HG03460 (cell line): ENCODE results near the gene GADD45GIP1.
"Not testable (repeated sequence)": the region's sequence is repeated elsewhere in the genome, so short reads cannot be mapped to it uniquely, and the experiment has no call there.

Experiments
- ATAC-seq: cut with Tn5 transposase; IDR thresholded peaks from one replicate; pipeline ENCODE4 v1.9.1; 2021; ENCODE audit not compliant: unreplicated experiment

The GADD45GIP1 gene

DNA sequence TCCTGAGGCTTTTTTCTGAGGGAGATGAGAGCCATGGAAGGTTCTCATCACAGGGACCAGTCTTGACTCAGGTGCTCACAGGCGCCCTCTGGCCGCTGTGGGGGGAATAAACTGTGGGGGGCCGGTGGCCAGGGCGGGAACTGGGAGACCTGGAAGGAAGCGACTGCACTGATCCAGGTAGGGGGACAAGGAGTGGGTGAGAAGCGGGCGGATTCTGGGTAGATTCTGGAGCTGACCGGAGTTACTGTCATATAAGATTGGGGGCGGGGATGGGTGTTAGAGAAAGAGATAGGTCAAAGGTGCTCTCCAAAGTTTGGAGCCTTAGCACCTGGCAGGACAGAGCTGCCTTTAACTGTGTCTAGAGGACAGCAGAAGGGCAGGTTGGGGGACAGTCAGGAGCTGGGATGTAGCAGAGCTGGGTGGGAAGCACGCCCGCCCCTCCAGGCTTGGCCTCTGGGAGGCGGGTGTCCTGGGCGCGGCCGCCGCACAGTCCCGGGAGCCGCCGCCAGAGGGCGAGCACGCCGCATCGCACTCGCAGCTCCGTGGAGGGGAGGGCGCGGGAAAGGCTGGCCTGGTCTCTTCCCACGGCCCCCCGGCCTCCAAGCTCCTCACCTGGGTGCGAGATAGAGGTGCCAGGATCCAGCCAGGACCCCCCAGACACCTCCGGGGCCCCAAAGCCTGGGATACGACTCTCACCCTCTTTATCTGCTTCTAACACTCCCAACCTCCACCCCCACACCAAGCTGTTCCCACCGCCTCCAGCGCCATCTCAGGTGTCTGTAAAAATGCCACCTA lies 8.2 kb upstream of the GADD45GIP1 start:
- ATAC-seq, result peak; percentile 76

- no peak for ATAC-seq
These were observed 2.5 kb upstream of the GADD45GIP1 start for GRCh38 chr19:12959481-12959880.

GRCh38 chr19:12957389-12957952 lies 448 bp upstream of the GADD45GIP1 start:
- ATAC-seq, result not testable (repeated sequence)

DNA sequence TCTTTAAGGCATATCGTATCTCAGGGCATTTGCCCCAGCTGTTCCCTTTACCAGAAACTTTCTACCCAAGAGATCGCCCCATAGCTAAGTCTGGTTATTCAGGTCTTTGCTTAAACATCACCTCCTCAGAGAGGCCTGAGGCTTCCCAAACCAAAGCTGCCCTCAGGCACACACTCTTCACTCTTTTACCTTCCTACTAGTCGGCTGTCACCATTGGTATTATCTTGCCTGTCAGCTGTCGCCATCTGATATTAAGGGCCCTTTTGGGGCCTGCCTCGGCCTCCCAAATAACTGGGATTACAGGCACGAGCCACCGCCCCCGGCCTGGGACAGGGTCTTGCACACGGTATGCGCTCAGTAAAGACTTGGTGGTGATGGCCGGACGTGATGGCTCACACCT lies 1.0 kb downstream of the GADD45GIP1 start:
- no peak for ATAC-seq

- not testable (repeated sequence) for ATAC-seq
These were observed 1.4 kb downstream of the GADD45GIP1 start for GRCh38 chr19:12955575-12955974.

DNA sequence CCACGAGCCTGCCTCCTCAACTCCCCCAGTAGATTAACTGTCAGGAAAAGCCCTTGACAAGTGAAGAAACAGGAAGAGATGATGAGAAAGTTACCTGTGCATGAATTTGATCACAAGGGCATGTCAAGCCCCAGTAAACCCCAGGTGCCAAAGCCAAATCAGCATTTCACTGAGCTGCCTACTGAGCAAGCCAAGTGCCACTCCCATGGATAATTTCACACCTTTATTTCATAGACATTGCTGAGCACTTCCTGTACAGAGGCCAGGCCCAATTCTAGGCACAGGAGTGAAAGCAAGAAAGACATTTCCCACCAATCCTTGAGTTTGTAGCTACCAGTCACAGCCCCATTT lies 2.4 kb downstream of the GADD45GIP1 start:
- no peak for ATAC-seq

DNA sequence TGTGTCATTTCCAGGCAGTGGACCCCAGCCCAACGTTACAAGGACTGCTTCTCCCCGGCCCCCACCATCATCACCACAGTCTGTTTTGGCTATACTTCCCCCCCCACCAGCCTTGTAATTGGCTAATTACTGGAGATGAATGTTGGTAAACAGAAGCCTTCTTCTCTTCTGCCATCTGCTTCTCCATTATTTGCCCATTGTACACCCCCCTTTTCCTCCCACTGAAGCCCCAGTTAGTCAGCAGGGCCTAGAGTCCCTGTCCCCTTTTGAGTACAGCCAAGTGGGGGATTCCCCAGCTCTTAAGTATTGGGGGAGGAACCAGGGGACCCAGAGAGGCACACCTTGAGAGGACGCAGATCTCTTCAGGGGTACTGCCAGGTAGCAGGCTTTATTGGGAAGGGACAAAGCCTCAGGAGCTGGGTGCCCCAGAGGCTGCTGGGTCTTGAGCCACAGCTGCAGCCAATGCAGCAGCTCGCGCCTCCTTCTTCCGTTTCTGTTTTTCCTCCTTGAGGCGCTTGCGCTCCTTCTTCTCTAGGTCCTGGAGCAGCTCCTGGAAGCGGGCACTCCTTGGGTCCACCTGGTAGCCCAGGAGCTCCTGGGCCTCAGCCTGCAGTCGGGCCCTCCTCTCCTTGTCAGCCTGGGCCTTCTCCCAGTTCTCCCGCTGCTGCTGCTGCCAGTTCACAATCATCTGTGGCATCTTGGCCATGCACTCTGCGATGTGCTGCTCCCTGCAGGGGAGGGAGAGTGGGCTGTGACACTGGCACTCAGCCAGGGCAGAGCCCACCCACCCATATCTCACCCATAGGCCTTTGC lies 3.0 kb downstream of the GADD45GIP1 start:
- ATAC-seq, result no peak

- ATAC-seq, result no peak
These were observed 3.8 kb downstream of the GADD45GIP1 start for GRCh38 chr19:12953138-12953798.

GRCh38 chr19:12952488-12953137 lies 4.4 kb downstream of the GADD45GIP1 start:
- no peak for ATAC-seq

DNA sequence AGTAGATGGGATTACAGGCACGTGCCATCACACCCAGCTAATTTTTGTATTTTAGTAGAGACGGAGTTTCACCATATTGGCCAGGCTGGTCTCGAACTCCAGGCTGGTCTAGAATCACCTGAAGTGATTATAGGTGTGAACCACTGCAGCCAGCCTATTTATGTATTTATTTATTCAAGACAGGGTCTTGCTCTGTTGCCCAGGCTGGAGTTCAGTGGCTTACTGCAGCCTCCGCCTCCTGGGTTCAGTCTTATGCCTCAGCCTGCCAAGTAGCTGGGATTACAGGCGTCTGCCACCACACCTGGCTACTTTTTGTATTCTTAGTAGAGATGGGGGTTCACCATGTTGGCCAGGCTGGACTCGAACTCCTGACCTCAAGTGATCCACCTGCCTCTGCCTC lies 5.0 kb downstream of the GADD45GIP1 start:
- not testable (repeated sequence) for ATAC-seq

DNA sequence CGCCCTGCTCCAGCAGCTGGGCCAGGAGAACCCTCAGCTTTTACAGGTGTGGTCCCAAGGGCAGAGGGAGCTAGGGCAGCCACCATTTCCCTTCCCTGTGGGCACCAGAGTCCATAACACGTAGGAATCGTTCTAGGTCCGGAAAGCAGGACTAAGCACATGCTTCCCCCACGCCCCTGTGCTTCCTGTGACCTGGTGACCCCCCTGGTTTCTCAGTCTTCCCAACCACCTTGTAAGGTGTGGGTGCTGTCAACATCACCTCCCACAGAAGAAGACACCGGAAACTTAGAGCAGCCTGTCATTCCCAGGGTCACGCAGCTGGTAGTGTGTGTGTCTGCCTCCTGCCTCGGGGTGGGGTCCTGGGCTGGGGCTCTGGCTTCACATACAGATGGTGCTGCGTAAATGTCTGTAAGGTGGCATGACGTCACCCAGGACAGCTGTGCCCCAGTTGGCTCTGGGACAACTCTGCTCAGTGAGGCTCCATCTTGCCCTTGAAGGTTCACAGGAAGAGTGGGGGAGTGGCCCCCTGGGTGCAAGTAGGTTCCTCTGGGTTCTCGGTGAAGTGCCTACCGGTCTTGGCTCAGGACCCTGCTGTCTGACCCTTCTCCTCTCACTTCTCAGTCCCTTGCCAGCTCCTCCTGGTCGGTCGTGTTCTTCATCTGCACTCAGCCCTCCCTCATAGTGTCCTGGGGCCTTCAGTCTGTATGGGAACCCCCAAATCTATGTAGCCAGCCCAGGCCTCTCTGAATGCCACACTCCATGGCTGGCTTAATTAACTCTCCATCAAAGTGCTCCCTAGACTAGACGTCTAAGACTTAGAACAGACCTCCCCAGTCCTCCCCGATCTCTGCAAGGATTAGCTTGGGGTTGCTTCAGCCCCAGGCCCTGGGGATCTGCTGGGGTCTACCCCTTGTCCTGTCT lies 7.4 kb downstream of the GADD45GIP1 start:
- ATAC-seq, result no peak

GRCh38 chr19:12948612-12949362 lies 8.2 kb downstream of the GADD45GIP1 start:
- no peak for ATAC-seq

GRCh38 chr19:12947702-12948611 lies 9.1 kb downstream of the GADD45GIP1 start:
- no peak for ATAC-seq

DNA sequence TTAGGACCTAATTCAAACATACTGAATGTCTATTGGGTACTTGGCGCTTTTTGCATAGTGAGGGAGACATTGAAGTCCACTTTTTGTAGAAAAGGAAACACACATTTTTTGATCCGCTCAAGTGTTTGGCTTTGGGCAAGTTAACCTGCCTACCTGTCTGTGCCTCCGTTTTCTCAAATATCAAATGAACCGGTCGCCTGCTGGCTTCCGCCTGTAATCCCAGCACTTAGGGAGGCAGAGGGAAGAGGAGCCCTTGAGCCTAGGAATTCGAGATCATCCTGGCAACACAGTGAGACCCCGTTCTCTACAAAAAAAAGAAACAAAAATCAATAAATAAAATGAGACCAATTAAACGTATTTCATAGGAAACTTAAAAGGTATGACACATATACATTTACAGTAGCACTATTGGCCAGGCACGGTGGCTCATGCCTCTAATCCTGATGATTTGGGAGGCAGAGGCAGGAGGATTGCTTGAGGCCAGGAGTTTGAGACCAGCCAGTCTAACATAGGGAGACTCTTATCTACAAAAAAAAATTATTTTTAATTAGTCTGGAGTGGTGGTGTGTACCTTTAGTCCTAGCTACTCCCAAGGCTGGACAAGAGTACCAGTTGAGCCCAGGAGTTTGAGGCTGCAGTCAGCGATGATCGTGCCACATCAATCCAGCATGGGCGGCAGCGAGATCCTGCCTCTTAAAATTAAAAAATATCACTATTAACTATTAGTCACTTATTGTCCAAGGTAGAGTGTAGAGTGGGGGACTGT lies 10.1 kb downstream of the GADD45GIP1 start:
- no peak for ATAC-seq

- ATAC-seq, result peak; percentile 34
These were observed 10.8 kb downstream of the GADD45GIP1 start for GRCh38 chr19:12946092-12946721.

- peak; percentile 66 for ATAC-seq
These were observed 11.4 kb downstream of the GADD45GIP1 start, which contains the start of gene RAD23A for GRCh38 chr19:12945479-12946091. Gene RAD23A, plus strand, starts transcription at chr19:12945862. Its CDS starts 87 bp downstream, at chr19:12945949.
